K562 (cell line): ENCODE measurements around the gene COPS6. TPM values are rescaled to one million over a fixed set of nuclear protein-coding genes. Genes with fewer than 3 reads are reported as not detected.
A peak's percentile ranks its signal among the peaks of the same experiment; 100 is the strongest.

Experiments
- CBX3 ChIP-seq, 2 experiments: IDR thresholded peaks; 1 replicate in 1 of 2; 2 replicates in 1 of 2; pipeline ENCODE4 v1.6.1; 2012; ENCODE audit warnings: inconsistent platforms in 2 of 2, low read length in 2 of 2, borderline replicate concordance in 1 of 2, control low read depth in 1 of 2
- DLX4 ChIP-seq: fragments of 250-450 bp; sonication (Bioruptor Pico); IDR thresholded peaks from 2 replicates; pipeline ENCODE4 v1.6.1; 2021; ENCODE audit warnings: mild to moderate bottlenecking
- ETV1 ChIP-seq: fragments of 450-650 bp; conservative IDR thresholded peaks from 2 replicates; pipeline ENCODE4 v1.6.1; 2016; ENCODE audit warnings: missing genetic modification characterization, control low read depth, low read depth, missing compliant biosample characterization
- FOXM1 ChIP-seq, 2 experiments: fragments of 450-650 bp in 1 of 2; sonication (generic) in 1 of 2; formaldehyde crosslinking in 1 of 2; IDR thresholded peaks; 2 replicates each; pipeline versions ENCODE4 v1.6.1 to v1.9.0; 2017 to 2022; ENCODE audit warnings: low read depth in 2 of 2, mild to moderate bottlenecking in 2 of 2, missing genetic modification reagents in 1 of 2, moderate library complexity in 1 of 2
- GABPA ChIP-seq: fragments of 200-800 bp; sonication (Bioruptor generic); conservative IDR thresholded peaks from 2 replicates; pipeline ENCODE4 v1.6.1; 2016; ENCODE audit warnings: low read depth, missing genetic modification characterization, missing compliant biosample characterization
- GABPB1 ChIP-seq: sonication (generic); formaldehyde crosslinking; IDR thresholded peaks from 2 replicates; pipeline ENCODE4 v1.8.0; 2022; ENCODE audit warnings: mild to moderate bottlenecking, missing genetic modification reagents
- HMG20A ChIP-seq: fragments of 450-650 bp; formaldehyde crosslinking; conservative IDR thresholded peaks from 2 replicates; pipeline ENCODE4 v1.4.0; 2020; ENCODE audit warnings: mild to moderate bottlenecking, mixed read lengths
- ILK ChIP-seq: fragments of 450-650 bp; IDR thresholded peaks from 2 replicates; pipeline ENCODE4 v1.6.1; 2016; ENCODE audit warnings: missing genetic modification characterization, low read depth, mild to moderate bottlenecking, missing compliant biosample characterization, moderate library complexity, borderline replicate concordance
- IRF2 ChIP-seq: sonication (generic); formaldehyde crosslinking; IDR thresholded peaks from 2 replicates; pipeline ENCODE4 v1.8.1; 2022; ENCODE audit warnings: mild to moderate bottlenecking, missing genetic modification reagents
- KLF6 ChIP-seq: fragments of 250-450 bp; sonication (Bioruptor Pico); IDR thresholded peaks from 2 replicates; pipeline ENCODE4 v1.4.0; 2020; ENCODE audit warnings: mild to moderate bottlenecking, moderate library complexity, borderline replicate concordance
- NUFIP1 ChIP-seq: fragments of 450-650 bp; IDR thresholded peaks from 2 replicates; pipeline ENCODE4 v1.6.1; 2018; ENCODE audit not compliant: partially characterized antibody
- RBM17 ChIP-seq: fragments of 200-400 bp; formaldehyde crosslinking; IDR thresholded peaks from 2 replicates; pipeline ENCODE4 v1.6.1; 2017; ENCODE audit warnings: low read depth, mild to moderate bottlenecking, low read length, borderline replicate concordance
- RBM34 ChIP-seq: fragments of 200-400 bp; formaldehyde crosslinking; IDR thresholded peaks from 2 replicates; pipeline ENCODE4 v1.6.1; 2018; ENCODE audit warnings: low read length, borderline replicate concordance; ENCODE audit not compliant: insufficient read depth
- SAP30 ChIP-seq: fragments of 200-600 bp; sonication (generic); IDR thresholded peaks from 2 replicates; pipeline ENCODE4 v1.6.1; 2012; ENCODE audit warnings: borderline replicate concordance, low read depth, mild to moderate bottlenecking, moderate library complexity, low read length, control low read depth, inconsistent platforms; ENCODE audit not compliant: insufficient read depth, poor library complexity, severe bottlenecking
- SREBF1 ChIP-seq: fragments of 150-350 bp; IDR thresholded peaks from 2 replicates; pipeline ENCODE4 v1.6.1; 2014; ENCODE audit warnings: antibody characterized with exemption, low read depth, low read length, borderline replicate concordance
- SRSF7 ChIP-seq: fragments of 200-400 bp; formaldehyde crosslinking; optimal IDR thresholded peaks from 2 replicates; pipeline ENCODE3; 2017; ENCODE audit warnings: mild to moderate bottlenecking, low read depth, low read length
- SUPT5H ChIP-seq: fragments of 450-650 bp; IDR thresholded peaks from 2 replicates; pipeline ENCODE4 v1.6.1; 2016
- TGIF2 ChIP-seq: sonication (generic); formaldehyde crosslinking; IDR thresholded peaks from 2 replicates; pipeline ENCODE4 v1.8.1; 2022; ENCODE audit warnings: mild to moderate bottlenecking, missing genetic modification reagents, moderate library complexity
- TRIM24 ChIP-seq, 2 experiments: fragments of 450-650 bp; IDR thresholded peaks; 2 replicates each; pipeline ENCODE4 v1.6.1; 2016
- WHSC1 ChIP-seq: IDR thresholded peaks from one replicate; pipeline ENCODE4 v1.6.1; 2012; ENCODE audit warnings: low read length, control low read depth, inconsistent platforms
- ZNF197 ChIP-seq: fragments of 200-800 bp; sonication (Bioruptor generic); IDR thresholded peaks from 2 replicates; pipeline ENCODE4 v1.6.1; 2016; ENCODE audit warnings: low read depth, missing genetic modification characterization, missing compliant biosample characterization
- ZNF274 ChIP-seq: IDR thresholded peaks from 2 replicates; pipeline ENCODE4 v1.6.1; 2011; ENCODE audit warnings: low read depth, mild to moderate bottlenecking, low read length, moderate library complexity, borderline replicate concordance
- ZNF764 ChIP-seq: fragments of 250-450 bp; sonication (Bioruptor Pico); IDR thresholded peaks from 2 replicates; pipeline ENCODE4 v1.4.0; 2020; ENCODE audit warnings: low read depth, mild to moderate bottlenecking, moderate library complexity
- polyA plus RNA-seq, 8 experiments: library from polyadenylated mRNA; depleted of rRNA in 4 of 8; stranded (reverse) in 5 of 8; unstranded in 3 of 8; fragments of >200 nt; fragmentation: Nextera tagmentation in 2 of 8; fragmentation: Illumina TruSeq in 1 of 8; extraction: Ambion mirVana in 2 of 8; extraction: Trizol in 1 of 8; gene quantifications; 2 replicates each; pipeline versions ENCODE4 v1.2.1 to v1.2.3, GENCODE V29; 2011 to 2014; ENCODE audit warnings: inconsistent platforms in 1 of 8, missing spikeins in 1 of 8
- total RNA-seq, 7 experiments: library from RNA; depleted of rRNA in 6 of 7; stranded (reverse); fragments of >200 nt in 6 of 7; fragmentation: Illumina TruSeq in 2 of 7; extraction: Trizol in 2 of 7; gene quantifications; 2 replicates each; pipeline versions ENCODE4 v1.2.1 to v1.2.3, GENCODE V29; 2011 to 2021; ENCODE audit warnings: low replicate concordance in 1 of 7
- TF ChIP-seq, protein P1 (sequence below): sonication (generic); formaldehyde crosslinking; IDR thresholded peaks from 2 replicates; pipeline ENCODE4 v1.8.0; 2023; ENCODE audit warnings: mild to moderate bottlenecking, missing genetic modification reagents
- TF ChIP-seq, protein P2 (sequence below): sonication (generic); formaldehyde crosslinking; IDR thresholded peaks from 2 replicates; pipeline ENCODE4 v1.8.0; 2022; ENCODE audit warnings: mild to moderate bottlenecking, missing genetic modification reagents

COPS6 gene
- total and polyA plus RNA-seq, 9 of the 15 experiments (the other 6 are each of a cell fraction or from before 2014, with no cell fraction given): 63.0 to 331 (median 168) TPM

DNA sequence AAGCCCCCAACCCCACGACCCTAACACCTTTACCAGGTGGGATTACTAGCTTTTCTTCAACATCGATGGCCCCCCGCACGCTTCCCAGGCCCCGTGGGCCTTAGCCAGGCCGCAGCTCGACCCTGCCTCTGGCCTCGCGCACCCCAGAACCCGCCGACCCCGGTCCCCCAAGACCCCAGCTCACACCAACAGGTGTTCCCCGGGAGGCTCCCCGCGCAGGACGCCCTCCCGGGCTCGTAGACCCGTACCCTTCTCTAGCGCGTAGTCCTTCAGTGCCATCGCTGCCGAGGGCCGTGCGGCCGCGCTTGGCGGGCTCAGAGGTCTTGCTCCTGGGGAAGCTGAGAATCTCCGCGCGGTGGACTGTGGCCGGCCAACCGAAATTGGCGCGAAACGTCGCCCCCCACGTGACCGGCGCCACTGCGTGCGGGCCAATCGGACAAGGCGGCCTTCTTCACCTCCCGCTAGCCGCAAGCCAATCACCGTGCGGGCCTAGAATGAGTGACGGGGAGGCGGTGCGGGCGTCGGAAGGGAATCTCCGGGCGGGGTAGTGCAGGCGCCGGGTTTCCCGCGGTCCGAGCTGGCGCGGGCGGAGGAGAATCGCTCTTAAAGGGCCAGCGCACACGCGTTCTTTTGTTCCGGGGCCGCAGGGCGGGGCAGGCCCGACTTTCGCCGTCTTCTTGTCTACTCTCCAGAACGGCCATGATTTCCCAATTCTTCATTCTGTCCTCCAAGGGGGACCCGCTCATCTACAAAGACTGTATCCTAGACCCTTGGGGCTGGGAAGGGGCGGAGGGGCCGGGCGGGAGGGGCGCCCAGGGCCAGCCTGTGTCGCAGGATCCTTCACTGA is 12.5 kb downstream of the COPS6 start, which contains the start of the genes AP4M1 and MCM7 (continued):
- TF ChIP-seq SAP30 (peak; percentile 99), RBM17 (no peak), HMG20A (no peak), FOXM1 (IDR thresholded peaks at IDR 0.05; ENCODE audit: low read depth) (peak; percentile 72; the same call in 1 of the 2 replicates), FOXM1 (CRISPR knock-in tag; IDR thresholded peaks at IDR 0.05; ENCODE audit: low read depth) (no peak; the same call in 1 of the 2 replicates), ZNF274 (no peak), GABPB1 (peak; percentile 58; the same call in 1 of the 2 replicates), SRSF7 (no peak), NUFIP1 (no peak), KLF6 (no peak), TGIF2 (CRISPR knock-in tag) (no peak), SREBF1 (no peak), WHSC1 (no peak), ILK (tag) (no peak), SUPT5H (peak; percentile 95), ZNF197 (no peak), DLX4 (CRISPR knock-in tag) (no peak), GABPA (tag) (no peak), TRIM24 (IDR thresholded peaks at IDR 0.05) (peak in 1 of 2 experiments; percentile 59; a peak in 2 of 4 replicates), RBM34 (no peak), CBX3 (IDR thresholded peaks at IDR 0.05; ENCODE audit: borderline replicate concordance in 1 of 2, low read length in 2 of 2) (peak in 1 of 2 experiments; percentile 43; a peak in 1 of 3 replicates), ZNF764 (CRISPR knock-in tag) (no peak), IRF2 (CRISPR knock-in tag) (peak; percentile 29; the same call in 1 of the 2 replicates), ETV1 (tag) (0 out of 2 replicates have a peak, but pooled peaks have one; percentile 11)
- TF ChIP-seq, protein P1, sequence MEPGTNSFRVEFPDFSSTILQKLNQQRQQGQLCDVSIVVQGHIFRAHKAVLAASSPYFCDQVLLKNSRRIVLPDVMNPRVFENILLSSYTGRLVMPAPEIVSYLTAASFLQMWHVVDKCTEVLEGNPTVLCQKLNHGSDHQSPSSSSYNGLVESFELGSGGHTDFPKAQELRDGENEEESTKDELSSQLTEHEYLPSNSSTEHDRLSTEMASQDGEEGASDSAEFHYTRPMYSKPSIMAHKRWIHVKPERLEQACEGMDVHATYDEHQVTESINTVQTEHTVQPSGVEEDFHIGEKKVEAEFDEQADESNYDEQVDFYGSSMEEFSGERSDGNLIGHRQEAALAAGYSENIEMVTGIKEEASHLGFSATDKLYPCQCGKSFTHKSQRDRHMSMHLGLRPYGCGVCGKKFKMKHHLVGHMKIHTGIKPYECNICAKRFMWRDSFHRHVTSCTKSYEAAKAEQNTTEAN (CRISPR knock-in tag): no peak
- TF ChIP-seq, protein P2, sequence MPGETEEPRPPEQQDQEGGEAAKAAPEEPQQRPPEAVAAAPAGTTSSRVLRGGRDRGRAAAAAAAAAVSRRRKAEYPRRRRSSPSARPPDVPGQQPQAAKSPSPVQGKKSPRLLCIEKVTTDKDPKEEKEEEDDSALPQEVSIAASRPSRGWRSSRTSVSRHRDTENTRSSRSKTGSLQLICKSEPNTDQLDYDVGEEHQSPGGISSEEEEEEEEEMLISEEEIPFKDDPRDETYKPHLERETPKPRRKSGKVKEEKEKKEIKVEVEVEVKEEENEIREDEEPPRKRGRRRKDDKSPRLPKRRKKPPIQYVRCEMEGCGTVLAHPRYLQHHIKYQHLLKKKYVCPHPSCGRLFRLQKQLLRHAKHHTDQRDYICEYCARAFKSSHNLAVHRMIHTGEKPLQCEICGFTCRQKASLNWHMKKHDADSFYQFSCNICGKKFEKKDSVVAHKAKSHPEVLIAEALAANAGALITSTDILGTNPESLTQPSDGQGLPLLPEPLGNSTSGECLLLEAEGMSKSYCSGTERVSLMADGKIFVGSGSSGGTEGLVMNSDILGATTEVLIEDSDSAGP (CRISPR knock-in tag): peak; percentile 98
